H1 (cell line): Measurements from ENCODE around the gene MLYCD. TPM values are rescaled to one million over a fixed set of nuclear protein-coding genes. Genes with fewer than 3 reads are reported as not detected.

Experiments
- CTCF ChIA-PET: fragments of 300-600 bp; sonication (Branson Sonifier 250); formaldehyde crosslinking; loops from one replicate; lab custom pipeline; 2021; ENCODE audit not compliant: partially characterized antibody; lab: Charles Lee
- POLR2A ChIA-PET: fragments of 300-600 bp; sonication (Branson Sonifier 250); formaldehyde crosslinking; loops from one replicate; lab custom pipeline; 2021; ENCODE audit warnings: inconsistent platforms; ENCODE audit not compliant: partially characterized antibody; lab: Charles Lee
- DNase-seq, 2 experiments: peaks; one replicate each; pipeline versions ENCODE4 v3.0.0 to v3.0.0-alpha.2; 2010 to 2022; ENCODE audit warnings: low spot score in 2 of 2, low read depth in 1 of 2, mixed read lengths in 1 of 2
- FAIRE-seq: peaks from 2 replicates; lab custom pipeline; 2011; peaks lifted over from hg19 to GRCh38; lab: Jason Lieb, UNC
- H2AFZ ChIP-seq: 2 replicates; pipeline ENCODE4 v1.8.1; 2012; ENCODE audit warnings: low read length, inconsistent platforms
- H2AK5ac ChIP-seq: 2 replicates; pipeline ENCODE4 v1.6.1; 2013; ENCODE audit warnings: low read depth, low read length
- H2BK120ac ChIP-seq: replicated peaks from 2 replicates; pipeline ENCODE3; 2013; ENCODE audit warnings: low read depth, low read length, inconsistent platforms
- H2BK12ac ChIP-seq: 2 replicates; pipeline ENCODE4 v1.6.1; 2013; ENCODE audit warnings: low read depth, low read length
- H2BK15ac ChIP-seq: 2 replicates; pipeline ENCODE4 v1.6.1; 2013; ENCODE audit warnings: low read length
- H2BK20ac ChIP-seq: 2 replicates; pipeline ENCODE4 v1.6.1; 2013; ENCODE audit warnings: low read length
- H2BK5ac ChIP-seq: 2 replicates; pipeline ENCODE4 v1.6.1; 2013; ENCODE audit warnings: low read depth, low read length
- H3K14ac ChIP-seq: 2 replicates; pipeline ENCODE4 v1.6.1; 2013; ENCODE audit warnings: inconsistent platforms; ENCODE audit not compliant: insufficient read length
- H3K18ac ChIP-seq: 2 replicates; pipeline ENCODE4 v1.6.1; 2013; ENCODE audit warnings: low read length; ENCODE audit errors: extremely low read depth
- H3K23ac ChIP-seq: 2 replicates; pipeline ENCODE4 v1.6.1; 2013; ENCODE audit warnings: inconsistent platforms; ENCODE audit not compliant: insufficient read length
- H3K23me2 ChIP-seq: 2 replicates; pipeline ENCODE4 v1.6.1; 2013; ENCODE audit warnings: low read depth, low read length
- H3K27ac ChIP-seq: 2 replicates; pipeline ENCODE4 v1.6.1; 2011; ENCODE audit warnings: low read depth, low read length, inconsistent platforms
- H3K27me3 ChIP-seq, 4 experiments: replicated peaks in 1 of 4; 1 replicate in 1 of 4; 2 replicates in 3 of 4; pipeline versions ENCODE4 v1.6.1 to v1.8.1; 2011 to 2013; ENCODE audit warnings: low read length in 3 of 4, mild to moderate bottlenecking in 3 of 4, inconsistent platforms in 2 of 4, mixed read lengths in 2 of 4, moderate library complexity in 1 of 4; ENCODE audit not compliant: control insufficient read depth in 3 of 4, insufficient read depth in 3 of 4; ENCODE audit errors: extremely low read depth in 1 of 4
- H3K36me3 ChIP-seq, 4 experiments: 2 replicates each; pipeline versions ENCODE4 v1.6.1 to v1.8.1; 2011 to 2013; ENCODE audit warnings: mild to moderate bottlenecking in 4 of 4, low read length in 3 of 4, moderate library complexity in 2 of 4, control low read depth in 1 of 4, inconsistent platforms in 1 of 4; ENCODE audit not compliant: insufficient read depth in 4 of 4, control insufficient read depth in 2 of 4
- H3K4ac ChIP-seq: replicated peaks from 2 replicates; pipeline ENCODE3; 2013; ENCODE audit warnings: low read length, low read depth, mixed read lengths, inconsistent platforms; ENCODE audit not compliant: insufficient read length
- H3K4me1 ChIP-seq, 4 experiments: replicated peaks in 1 of 4; 1 replicate in 1 of 4; 2 replicates in 3 of 4; pipeline versions ENCODE4 v1.6.1 to v1.8.1; 2011 to 2013; ENCODE audit warnings: low read length in 3 of 4, inconsistent platforms in 2 of 4, mixed read lengths in 1 of 4; ENCODE audit not compliant: insufficient read depth in 4 of 4, control insufficient read depth in 3 of 4
- H3K4me2 ChIP-seq, 2 experiments: 2 replicates each; pipeline versions ENCODE4 v1.6.1 to v1.8.1; 2011 to 2013; ENCODE audit warnings: low read depth in 2 of 2, low read length in 2 of 2, control low read depth in 1 of 2, inconsistent platforms in 1 of 2, mild to moderate bottlenecking in 1 of 2; ENCODE audit not compliant: insufficient read depth in 1 of 2
- H3K4me3 ChIP-seq, 4 experiments: fragments of 200-600, 300-600 bp in 1 of 4; sonication (generic), shearing (Covaris generic), sonication (Bioruptor Twin) in 1 of 4; 2 replicates each; pipeline versions ENCODE4 v1.5.1 to v1.8.1; 2011 to 2016; ENCODE audit warnings: low read length in 4 of 4, low read depth in 3 of 4, control low read depth in 2 of 4, inconsistent platforms in 2 of 4, mild to moderate bottlenecking in 2 of 4, mixed read lengths in 1 of 4, moderate library complexity in 1 of 4; ENCODE audit not compliant: insufficient read depth in 2 of 4; ENCODE audit errors: extremely low read depth in 1 of 4
- H3K56ac ChIP-seq: replicated peaks from 2 replicates; pipeline ENCODE3; 2013; ENCODE audit warnings: low read depth, mild to moderate bottlenecking, mixed read lengths, low read length, inconsistent platforms; ENCODE audit not compliant: insufficient read length
- H3K79me1 ChIP-seq: 2 replicates; pipeline ENCODE4 v1.6.1; 2013; ENCODE audit warnings: low read depth, low read length, control low read depth
- H3K79me2 ChIP-seq, 2 experiments: 2 replicates each; pipeline versions ENCODE4 v1.6.1 to v1.8.1; 2012 to 2013; ENCODE audit warnings: low read length in 2 of 2, mild to moderate bottlenecking in 2 of 2, inconsistent platforms in 1 of 2; ENCODE audit not compliant: insufficient read depth in 2 of 2, control insufficient read depth in 1 of 2
- H3K9ac ChIP-seq, 4 experiments: replicated peaks in 1 of 4; 1 replicate in 1 of 4; 2 replicates in 3 of 4; pipeline versions ENCODE4 v1.6.1 to v1.8.1; 2011 to 2013; ENCODE audit warnings: low read depth in 3 of 4, low read length in 3 of 4, control low read depth in 2 of 4, mild to moderate bottlenecking in 2 of 4, moderate library complexity in 2 of 4, inconsistent platforms in 1 of 4; ENCODE audit errors: extremely low read depth in 1 of 4
- H3K9me3 ChIP-seq, 2 experiments: 2 replicates each; pipeline versions ENCODE4 v1.6.1 to v1.8.1; 2012 to 2013; ENCODE audit warnings: mild to moderate bottlenecking in 2 of 2, moderate library complexity in 2 of 2, control low read depth in 1 of 2, inconsistent platforms in 1 of 2, low read depth in 1 of 2, low read length in 1 of 2, mixed read lengths in 1 of 2; ENCODE audit not compliant: insufficient read depth in 2 of 2
- H4K20me1 ChIP-seq, 2 experiments: replicated peaks in 1 of 2; 2 replicates each; pipeline versions ENCODE3 to v1.8.1; 2011 to 2013; ENCODE audit warnings: inconsistent platforms in 2 of 2, low read length in 2 of 2, mild to moderate bottlenecking in 1 of 2; ENCODE audit not compliant: insufficient read depth in 2 of 2, control insufficient read depth in 1 of 2
- H4K5ac ChIP-seq: 2 replicates; pipeline ENCODE4 v1.6.1; 2013; ENCODE audit warnings: low read length, low read depth, mixed read lengths, inconsistent platforms; ENCODE audit not compliant: insufficient read length
- H4K8ac ChIP-seq: 2 replicates; pipeline ENCODE4 v1.8.0; 2013; ENCODE audit warnings: mild to moderate bottlenecking, moderate library complexity, low read length, inconsistent platforms; ENCODE audit not compliant: insufficient read depth; ENCODE audit errors: extremely low read depth
- H4K91ac ChIP-seq: replicated peaks from 2 replicates; pipeline ENCODE3; 2013; ENCODE audit warnings: low read length, mixed read lengths, inconsistent platforms; ENCODE audit not compliant: insufficient read length
- CBX8 ChIP-seq: fragments of 300-800, 300-1000 bp; sonication (generic); IDR thresholded peaks from 2 replicates; pipeline ENCODE4 v1.7.1; 2016; ENCODE audit warnings: low read depth, low read length, borderline replicate concordance
- FOSL1 ChIP-seq: IDR thresholded peaks from 2 replicates; pipeline ENCODE4 v1.6.1; 2011; ENCODE audit warnings: mild to moderate bottlenecking, low read depth, low read length, moderate library complexity; ENCODE audit not compliant: insufficient read depth
- SRF ChIP-seq: IDR thresholded peaks from 2 replicates; pipeline ENCODE4 v1.6.1; 2011; ENCODE audit warnings: mild to moderate bottlenecking, low read depth, low read length, moderate library complexity
- WGBS, 2 experiments: shearing (Covaris generic) in 1 of 2; methylation state at CpG; one replicate each; pipeline versions ENCODE4 v1.1.6 to v1.1.7; 2013 to 2015; ENCODE audit warnings: low lambda C conversion rate in 2 of 2, mixed read lengths in 2 of 2, inconsistent platforms in 1 of 2, low coverage in 1 of 2, missing lambda C conversion rate in 1 of 2; ENCODE audit not compliant: insufficient replicate concordance in 2 of 2, insufficient coverage in 1 of 2, insufficient read length in 1 of 2; ENCODE audit errors: extremely low coverage in 1 of 2, missing lambda C conversion rate in 1 of 2; 5-methylcytosine and 5-hydroxymethylcytosine counted together
- polyA plus RNA-seq, 7 experiments: library from polyadenylated mRNA; depleted of rRNA in 3 of 7; stranded (reverse) in 5 of 7; unstranded in 2 of 7; fragments of >200 nt in 5 of 7; fragments of 200-250 nt in 2 of 7; gene quantifications; 1 replicate in 5 of 7; 2 replicates in 1 of 7; 4 replicates in 1 of 7; pipeline versions ENCODE4 v1.2.1 to v1.2.3, GENCODE V29; 2011 to 2013; ENCODE audit warnings: missing spikeins in 2 of 7, mixed read lengths in 2 of 7
- total RNA-seq: library from RNA; stranded (reverse); fragmentation: NEBNext Ultra II Directional; extraction: Animal tissue kit (Norgen Biotek cat#: 25700); gene quantifications from 2 replicates; pipeline ENCODE4 v1.2.1, GENCODE V29; 2021

MLYCD gene
- total and polyA plus RNA-seq, 2 of the 8 experiments (the other 6 are each of a cell fraction or from before 2014, with no cell fraction given), result 3.7 to 7.0 TPM

DNA sequence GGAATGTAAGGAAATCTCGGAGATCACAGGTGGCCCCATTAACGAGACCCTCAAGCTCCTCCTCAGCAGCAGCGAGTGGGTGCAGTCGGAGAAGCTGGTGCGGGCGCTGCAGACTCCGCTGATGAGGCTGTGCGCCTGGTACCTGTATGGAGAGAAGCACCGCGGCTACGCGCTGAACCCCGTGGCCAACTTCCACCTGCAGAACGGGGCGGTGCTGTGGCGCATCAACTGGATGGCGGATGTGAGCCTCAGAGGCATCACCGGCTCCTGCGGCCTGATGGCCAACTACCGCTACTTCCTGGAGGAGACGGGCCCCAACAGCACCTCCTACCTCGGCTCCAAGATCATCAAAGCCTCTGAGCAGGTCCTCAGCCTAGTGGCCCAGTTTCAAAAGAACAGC lies 16.2 kb downstream of the MLYCD start:
- H3K27me3 ChIP-seq, result no peaks in the 10 kb centered on the region
- no peak overlapping the region for H4K5ac ChIP-seq
- H3K23ac ChIP-seq, result no peak overlapping the region
- H3K56ac ChIP-seq, result no peak overlapping the region
- H3K4me3 ChIP-seq, result no peak overlapping the region
- no peak overlapping the region for H3K18ac ChIP-seq
- no peak overlapping the region for H2BK120ac ChIP-seq
- H3K36me3 ChIP-seq, result peaks cover 17 to 59% (median 39%) of the 10 kb centered on the region in 4 experiments
- H4K8ac ChIP-seq, result no peak overlapping the region
- no peak overlapping the region for H2BK5ac ChIP-seq
- ChIA-PET POLR2A (no interaction called here), CTCF (interaction anchor here (1.2 to 5.4 kb wide), 3 partner anchors 12 to 38 kb away, joined by 3 to 26 read pairs (median 3); no protein-coding TSS in a partner anchor)
- H3K79me2 ChIP-seq, result no peaks in the 10 kb centered on the region
- 95% methylated on average over 22 of the region's 22 CpGs; no CpG with 5 or more reads in 1 of the 2 experiments for WGBS, 2 experiments
- no peak overlapping the region for H3K9ac ChIP-seq
- no peak overlapping the region for H2AFZ ChIP-seq
- no peak overlapping the region for H2BK12ac ChIP-seq
- H3K4me1 ChIP-seq, result no peaks in the 10 kb centered on the region
- no peak overlapping the region for H3K4me2 ChIP-seq
- H4K20me1 ChIP-seq, result peaks cover 0 to 15% of the 10 kb centered on the region in 2 experiments
- FAIRE-seq (no peak), DNase-seq (no peak)
- no peak overlapping the region for H3K4ac ChIP-seq
- H3K79me1 ChIP-seq, result no peaks in the 10 kb centered on the region
- no peak overlapping the region for H3K14ac ChIP-seq
- no peak overlapping the region for H3K27ac ChIP-seq
- H4K91ac ChIP-seq, result no peak overlapping the region
- H3K23me2 ChIP-seq, result peaks cover 2% of the 10 kb centered on the region; the same call in 1 of the 2 replicates
- no peak overlapping the region for H2BK20ac ChIP-seq
- peaks cover 0 to 4% of the 10 kb centered on the region in 2 experiments; a peak in 2 of 4 replicates for H3K9me3 ChIP-seq
- no peak overlapping the region for H2AK5ac ChIP-seq
- no peak overlapping the region for H2BK15ac ChIP-seq
- TF ChIP-seq SRF, result no peak
- no peak for TF ChIP-seq FOSL1
- TF ChIP-seq CBX8, result no peak
